OCI-M1 (cell line): ENCODE data around the gene CLCNKA.
A peak's percentile ranks its signal among the peaks of the same experiment; 100 is the strongest.

Experiments
- DNase-seq: peaks from one replicate; lab custom pipeline; 2025; lab: John Stamatoyannopoulos, UW

Gene CLCNKA

DNA sequence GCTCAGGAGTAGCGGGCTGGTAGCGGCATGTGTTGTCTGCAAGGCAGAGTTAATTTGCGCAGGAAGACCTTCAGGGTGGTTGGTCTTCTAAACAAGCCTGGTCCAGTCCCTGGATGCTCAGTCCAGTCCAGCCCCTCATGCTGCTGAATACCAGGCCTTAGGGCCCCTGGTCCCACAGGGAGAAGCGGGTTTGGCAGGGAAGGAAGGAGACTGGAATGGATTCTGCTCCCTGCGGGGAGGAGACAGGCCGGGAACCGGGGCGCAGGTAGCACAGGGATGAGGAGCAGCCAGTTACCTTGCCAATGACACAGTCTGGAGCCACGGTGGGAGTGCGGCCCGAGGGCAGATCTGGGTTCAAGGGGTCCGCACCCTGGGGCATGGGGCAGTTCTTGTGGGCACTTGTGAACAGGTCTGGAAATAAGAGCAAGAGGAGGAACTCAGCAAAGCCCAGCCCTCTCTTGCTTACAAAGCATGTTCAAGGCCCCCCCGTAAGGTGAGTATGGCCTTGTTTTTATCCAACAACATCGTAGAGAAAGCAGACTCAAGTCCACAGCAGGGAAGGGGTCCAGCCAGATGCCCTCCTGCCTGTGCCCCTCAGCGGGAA, 41.5 kb downstream of the CLCNKA start:
- no peak for DNase-seq

GRCh38 chr1:16063921-16064320, 42.1 kb downstream of the CLCNKA start:
- DNase-seq = no peak

DNA sequence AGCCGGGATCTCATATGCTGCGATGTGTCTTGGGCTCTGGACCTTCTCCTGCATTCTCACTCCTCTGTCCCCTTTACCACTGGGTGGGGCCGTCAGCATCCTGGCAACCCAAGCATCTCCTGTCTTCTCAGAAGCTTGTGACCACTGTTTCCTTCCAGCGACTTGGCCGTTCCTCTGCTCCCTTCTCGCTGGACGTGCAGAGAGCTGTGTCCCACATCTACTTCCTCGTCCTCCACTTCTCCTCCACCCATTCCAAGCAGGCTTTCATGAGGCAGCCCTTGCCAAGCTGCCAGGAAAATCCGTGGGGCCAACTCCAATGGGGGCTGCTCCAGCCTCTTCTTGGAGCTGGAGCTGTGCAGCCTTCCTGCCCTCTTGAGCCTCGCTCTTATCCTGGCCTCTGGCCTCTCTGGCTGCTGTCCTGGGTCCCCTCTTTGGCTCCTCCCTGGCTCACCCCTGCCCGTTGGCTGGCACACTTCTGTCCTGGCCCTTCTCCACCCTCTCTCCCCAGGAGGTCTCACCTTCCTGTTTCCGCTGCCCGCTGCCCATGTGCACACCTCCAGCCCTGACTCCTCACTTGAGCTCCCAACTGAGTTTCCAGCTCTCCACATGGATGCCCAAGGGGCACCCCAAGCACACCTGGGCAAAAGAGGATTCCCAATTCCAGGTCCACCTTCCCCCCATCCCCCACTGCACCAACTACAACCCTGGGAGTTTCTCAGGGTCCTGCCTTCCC, 42.9 kb downstream of the CLCNKA start:
- no peak for DNase-seq

- DNase-seq = no peak
Observed at GRCh38 chr1:16065269-16065576, 43.4 kb downstream of the CLCNKA start.

DNA sequence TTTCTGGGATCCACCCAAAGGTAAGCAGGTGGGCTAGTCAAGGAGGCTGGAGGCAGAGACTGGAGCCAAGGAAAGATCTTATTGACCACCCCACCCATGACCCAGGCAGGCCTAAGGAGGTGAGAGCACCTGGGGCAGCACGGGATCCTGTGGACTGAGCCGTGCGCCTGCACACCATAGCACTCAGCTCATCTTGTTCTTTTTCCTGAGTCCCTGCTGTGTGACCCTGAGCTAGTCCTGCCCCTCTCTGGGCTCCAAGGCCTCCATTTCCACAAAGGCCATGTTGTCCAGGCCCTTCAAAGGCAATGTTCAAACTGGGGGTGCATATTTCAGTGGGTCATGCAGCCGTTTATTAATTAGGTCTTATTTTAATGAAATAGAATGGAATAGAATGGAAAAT, 44.4 kb downstream of the CLCNKA start:
- DNase-seq = no peak

DNA sequence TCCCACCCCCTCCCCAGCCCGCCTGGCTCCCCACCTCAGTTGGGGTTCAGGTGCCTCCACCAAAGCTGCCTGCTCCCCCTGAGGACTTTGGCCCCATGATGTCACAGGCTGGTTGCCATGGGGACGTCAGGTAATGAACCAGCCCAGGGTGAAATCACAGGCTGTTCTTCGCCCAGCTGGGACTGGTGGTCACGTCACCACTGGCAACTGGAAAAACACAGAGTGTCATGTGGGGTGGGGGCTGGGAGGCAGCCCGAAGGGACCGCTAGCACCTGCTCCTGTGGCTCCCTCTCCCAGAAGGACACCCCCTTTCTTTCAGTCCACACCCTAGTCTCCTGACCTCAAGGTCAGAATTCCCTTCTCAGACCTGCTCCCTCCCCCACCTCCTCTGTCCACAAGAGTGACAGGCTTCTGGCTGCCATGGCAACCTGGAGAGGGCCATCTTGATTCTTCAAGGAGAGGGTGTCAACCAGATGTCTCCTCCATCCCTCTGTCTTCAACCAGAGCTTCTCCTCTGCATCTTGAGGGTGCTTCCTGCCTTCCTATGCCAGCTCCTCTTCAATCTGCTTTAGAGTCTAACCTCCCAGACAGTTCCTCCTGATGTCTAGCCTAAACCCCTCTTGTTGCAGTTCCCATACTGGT, 45.4 kb downstream of the CLCNKA start:
- DNase-seq = no peak

- DNase-seq = no peak
Observed at GRCh38 chr1:16067933-16068332, 46.1 kb downstream of the CLCNKA start.

GRCh38 chr1:16068356-16069270, 46.8 kb downstream of the CLCNKA start:
- DNase-seq = no peak

DNA sequence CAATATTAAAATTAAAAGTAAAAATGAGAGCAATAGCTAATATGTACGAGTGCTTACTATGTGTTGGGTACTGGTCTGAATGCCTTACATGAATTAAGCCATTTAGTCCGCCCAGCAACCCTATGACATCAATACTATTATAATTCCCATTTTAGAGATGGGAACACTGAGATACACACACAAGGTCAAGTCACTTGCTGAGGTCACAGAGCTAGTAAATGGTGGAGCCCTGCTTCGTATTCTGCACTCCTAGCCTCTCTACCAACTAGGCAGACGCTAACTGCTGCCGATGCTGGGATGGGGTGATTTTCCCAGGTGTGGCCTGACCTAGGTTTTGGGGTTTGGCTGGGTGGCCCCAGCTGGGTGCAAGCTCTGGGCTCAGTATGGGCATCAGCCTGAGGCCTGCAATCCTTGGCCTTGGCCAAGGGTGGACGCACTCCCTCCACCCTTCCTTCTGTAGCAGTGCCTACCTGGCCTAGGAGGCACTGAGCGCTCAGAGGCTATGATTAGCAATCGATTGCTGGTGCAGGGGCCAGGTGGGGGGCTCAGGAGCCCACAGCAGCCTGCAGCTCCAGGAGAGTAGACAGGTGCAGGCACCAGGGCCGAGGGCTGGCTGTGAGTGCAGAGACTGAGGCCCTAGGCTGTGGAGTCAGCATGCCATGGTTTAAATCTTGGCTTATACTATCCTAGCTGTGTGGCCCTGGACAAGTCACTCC, 49.0 kb downstream of the CLCNKA start:
- DNase-seq = no peak

DNA sequence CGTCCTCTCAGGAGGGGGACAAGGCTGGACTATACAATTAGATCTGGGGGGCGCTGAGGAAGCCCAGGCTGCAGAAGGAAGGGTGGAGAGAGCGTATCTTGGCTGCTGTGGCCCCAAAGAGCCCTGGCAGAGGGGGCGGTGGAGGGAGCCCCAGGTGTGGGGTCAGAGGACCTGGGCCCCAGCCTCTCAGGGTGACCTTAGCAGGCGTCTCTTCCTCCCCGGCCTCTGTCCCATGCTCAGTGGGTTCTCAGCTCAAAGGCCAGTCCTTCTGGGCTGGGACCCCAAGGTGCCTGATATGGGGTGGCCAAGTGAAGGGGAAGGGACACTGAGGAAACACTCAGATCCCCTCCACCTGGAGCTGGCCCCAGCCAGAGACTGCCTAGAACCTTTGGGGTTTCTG, 49.8 kb downstream of the CLCNKA start:
- no peak for DNase-seq

DNA sequence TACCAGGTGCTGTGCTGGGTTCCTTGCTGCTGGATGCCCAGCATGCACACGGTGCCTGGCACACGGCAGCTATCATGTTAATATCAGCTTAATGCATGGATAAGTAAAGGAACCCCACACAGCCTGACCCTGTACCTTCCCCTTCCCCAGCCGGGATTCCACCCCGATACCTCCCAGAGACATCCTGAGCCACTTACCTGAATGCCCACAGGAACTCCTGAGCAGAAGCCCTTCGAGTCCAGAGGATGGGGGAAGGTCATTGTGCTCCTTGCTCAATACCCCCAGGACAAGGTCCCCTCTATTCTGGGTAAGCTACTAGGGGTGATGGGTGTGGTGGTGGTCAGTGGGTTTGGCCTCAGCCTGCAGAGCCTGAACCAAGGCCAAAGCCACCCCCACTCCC, 50.3 kb downstream of the CLCNKA start:
- DNase-seq = no peak

DNA sequence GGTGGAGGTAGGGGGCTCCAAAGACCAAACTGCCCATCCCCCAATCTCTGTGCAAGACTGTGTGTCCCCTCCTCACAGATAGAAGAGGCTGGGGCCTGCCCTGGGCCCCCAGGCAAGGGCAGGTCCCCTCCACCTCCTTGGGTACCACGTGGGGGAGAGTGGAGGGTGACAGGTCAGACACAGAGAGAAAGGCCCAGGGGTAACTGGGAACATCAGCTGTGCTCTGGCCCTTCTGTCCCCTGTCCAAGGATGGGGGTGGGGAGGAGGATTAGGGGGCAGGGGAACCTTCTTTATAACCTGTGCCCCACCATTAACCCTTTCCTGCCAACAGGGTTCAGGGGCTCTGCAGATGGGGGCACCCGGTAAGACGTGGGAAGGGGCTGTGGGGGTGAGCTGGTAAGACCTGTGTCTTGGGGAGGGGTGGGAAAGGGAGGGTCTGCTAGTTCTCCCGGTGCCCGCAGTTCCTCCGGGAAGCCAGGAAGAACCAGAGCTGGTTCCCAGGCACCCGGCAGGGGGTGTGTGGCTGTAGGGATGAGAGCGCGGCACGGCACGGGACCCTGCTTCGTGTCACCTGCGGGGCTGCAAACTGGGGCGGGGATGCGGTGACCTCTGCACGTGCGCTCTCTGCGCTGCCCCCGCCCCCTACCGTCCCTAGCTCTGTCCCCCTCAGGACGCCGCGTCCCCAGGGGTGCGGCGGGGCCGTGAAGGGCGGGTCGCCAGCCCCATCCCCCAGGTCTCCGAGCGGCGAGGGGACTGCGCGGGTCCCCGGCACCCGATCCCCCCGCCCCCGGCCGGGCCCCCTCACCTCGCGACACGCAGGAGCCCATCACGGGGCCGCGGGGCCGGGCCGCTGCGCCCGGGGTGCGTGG, 51.0 kb downstream of the CLCNKA start:
- DNase-seq = no peak

GRCh38 chr1:16073490-16074119, 51.8 kb downstream of the CLCNKA start, which contains the start of gene FAM131C:
Gene FAM131C (minus strand): TSS chr1:16073651. CDS start chr1:16073442, 209 bp downstream.
- DNase-seq = peak; percentile 34

- DNase-seq = no peak
Observed at GRCh38 chr1:16074217-16074616, 52.4 kb downstream of the CLCNKA start.

GRCh38 chr1:16075337-16076030, 53.6 kb downstream of the CLCNKA start:
- DNase-seq = no peak

GRCh38 chr1:16076031-16076864, 54.4 kb downstream of the CLCNKA start:
- DNase-seq = no peak

GRCh38 chr1:16076865-16077238, 55.0 kb downstream of the CLCNKA start:
- DNase-seq = no peak

- no peak for DNase-seq
Observed at GRCh38 chr1:16077406-16078245, 55.8 kb downstream of the CLCNKA start.
